ENCODE measurements around the gene FUT7.
"Not testable (repeated sequence)": the region's sequence is repeated elsewhere in the genome, so short reads cannot be mapped to it uniquely, and the experiment has no call there.

The FUT7 gene

DNA sequence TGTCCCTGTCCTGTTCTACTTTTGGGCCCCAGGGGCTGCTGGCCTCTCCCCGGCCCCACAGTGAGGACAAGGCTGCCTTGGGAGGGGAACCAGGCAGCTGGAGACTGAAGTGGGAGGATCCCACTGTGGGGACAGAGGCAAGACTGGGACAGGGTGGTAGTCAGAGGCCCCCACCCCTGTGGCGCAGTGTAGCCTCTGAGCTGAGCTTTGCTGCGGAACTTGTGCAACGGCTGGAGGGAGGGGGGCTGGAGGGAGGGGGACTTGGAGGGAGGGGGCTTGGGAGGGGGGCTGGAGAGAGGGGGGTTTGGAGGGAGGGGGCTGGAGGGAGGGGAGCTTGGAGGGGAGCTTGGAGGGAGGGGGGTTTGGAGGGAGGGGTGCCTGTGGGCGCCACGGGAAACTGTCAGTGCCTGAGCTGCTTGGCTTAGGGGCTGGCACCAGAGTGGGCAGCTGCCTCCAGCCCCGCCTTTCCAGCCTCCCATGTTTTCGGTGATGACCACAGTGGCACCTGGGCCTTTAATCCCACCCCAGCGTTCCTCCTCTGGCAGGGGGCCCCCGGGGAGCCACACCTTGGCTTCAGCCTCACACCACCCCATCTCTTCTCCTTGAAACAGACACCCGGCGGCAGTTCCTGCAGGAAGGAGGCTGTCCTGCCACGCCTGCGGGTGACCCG lies 2.3 kb upstream of the FUT7 start:
- Histone ChIP-seq H3K4me1 (ENCODE audit: control insufficient read depth, insufficient read depth, low read length) (no peaks in the 10 kb centered on the region), H3K27me3 (ENCODE audit: control insufficient read depth, insufficient read depth, low read length) (peaks cover under 1% of the 10 kb centered on the region), H3K4me3 (ENCODE audit: low read depth, low read length) (no peak overlapping the region), H3K36me3 (ENCODE audit: control insufficient read depth, insufficient read depth, low read length) (peaks cover 3% of the 10 kb centered on the region), H3K9ac (ENCODE audit: low read depth, low read length) (no peak overlapping the region), H3K9me3 (ENCODE audit: control insufficient read depth, insufficient read depth, low read length) (no peaks in the 10 kb centered on the region)

- not testable (repeated sequence) for H3K27me3 ChIP-seq (ENCODE audit: control insufficient read depth, insufficient read depth, low read length); H3K9ac ChIP-seq (ENCODE audit: low read depth, low read length); H3K9me3 ChIP-seq (ENCODE audit: control insufficient read depth, insufficient read depth, low read length); H3K36me3 ChIP-seq (ENCODE audit: control insufficient read depth, insufficient read depth, low read length); H3K4me1 ChIP-seq (ENCODE audit: control insufficient read depth, insufficient read depth, low read length); H3K4me3 ChIP-seq (ENCODE audit: low read depth, low read length)
Measured at GRCh38 chr9:137033481-137033880, 1.6 kb upstream of the FUT7 start.

DNA sequence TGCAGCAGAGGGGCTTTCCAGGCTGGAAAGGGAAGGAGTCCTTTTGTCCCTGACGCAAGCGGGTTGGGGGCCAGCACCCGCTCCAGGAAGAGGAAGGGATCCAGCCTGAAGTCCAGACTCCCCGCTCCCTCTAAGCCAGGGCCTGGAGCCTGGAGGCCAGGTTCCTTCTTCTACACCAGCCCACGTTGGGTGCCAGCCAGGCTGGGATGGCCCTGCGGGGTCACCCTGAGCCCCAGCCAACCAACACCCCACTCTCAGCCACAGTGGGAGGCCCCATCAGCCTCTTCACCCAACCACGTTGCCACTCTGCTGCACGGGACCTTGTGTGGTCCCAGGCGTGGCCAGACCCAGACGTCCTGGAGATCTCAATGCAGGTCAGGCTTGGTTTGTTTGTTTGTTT lies 970 bp upstream of the FUT7 start:
- Histone ChIP-seq H3K27me3 (ENCODE audit: control insufficient read depth, insufficient read depth, low read length) (peaks cover 7% of the 10 kb centered on the region), H3K4me3 (ENCODE audit: low read depth, low read length) (no peak overlapping the region), H3K9ac (ENCODE audit: low read depth, low read length) (no peak overlapping the region), H3K36me3 (ENCODE audit: control insufficient read depth, insufficient read depth, low read length) (peaks cover 3% of the 10 kb centered on the region), H3K4me1 (ENCODE audit: control insufficient read depth, insufficient read depth, low read length) (no peaks in the 10 kb centered on the region), H3K9me3 (ENCODE audit: control insufficient read depth, insufficient read depth, low read length) (no peaks in the 10 kb centered on the region)

- no peak overlapping the region for H3K9ac ChIP-seq (ENCODE audit: low read depth, low read length)
- no peaks in the 10 kb centered on the region for H3K4me1 ChIP-seq (ENCODE audit: control insufficient read depth, insufficient read depth, low read length)
- H3K4me3 ChIP-seq (ENCODE audit: low read depth, low read length): no peak overlapping the region
Measured at GRCh38 chr9:137030538-137031527, 1.1 kb downstream of the FUT7 start.

GRCh38 chr9:137030006-137030405 lies 1.9 kb downstream of the FUT7 start:
- no peak overlapping the region for H3K9ac ChIP-seq (ENCODE audit: low read depth, low read length)
- H3K4me1 ChIP-seq (ENCODE audit: control insufficient read depth, insufficient read depth, low read length): no peaks in the 10 kb centered on the region
- H3K4me3 ChIP-seq (ENCODE audit: low read depth, low read length): no peak overlapping the region
- H3K27me3 ChIP-seq (ENCODE audit: control insufficient read depth, insufficient read depth, low read length): peaks cover 22% of the 10 kb centered on the region
- H3K36me3 ChIP-seq (ENCODE audit: control insufficient read depth, insufficient read depth, low read length): no peaks in the 10 kb centered on the region
- H3K9me3 ChIP-seq (ENCODE audit: control insufficient read depth, insufficient read depth, low read length): no peaks in the 10 kb centered on the region

More at GRCh38 chr9:137030538-137031527, 1.1 kb downstream of the FUT7 start:
- no peaks in the 10 kb centered on the region for H3K36me3 ChIP-seq (ENCODE audit: control insufficient read depth, insufficient read depth, low read length)
- no peaks in the 10 kb centered on the region for H3K9me3 ChIP-seq (ENCODE audit: control insufficient read depth, insufficient read depth, low read length)
- H3K27me3 ChIP-seq (ENCODE audit: control insufficient read depth, insufficient read depth, low read length): peaks cover 22% of the 10 kb centered on the region

DNA sequence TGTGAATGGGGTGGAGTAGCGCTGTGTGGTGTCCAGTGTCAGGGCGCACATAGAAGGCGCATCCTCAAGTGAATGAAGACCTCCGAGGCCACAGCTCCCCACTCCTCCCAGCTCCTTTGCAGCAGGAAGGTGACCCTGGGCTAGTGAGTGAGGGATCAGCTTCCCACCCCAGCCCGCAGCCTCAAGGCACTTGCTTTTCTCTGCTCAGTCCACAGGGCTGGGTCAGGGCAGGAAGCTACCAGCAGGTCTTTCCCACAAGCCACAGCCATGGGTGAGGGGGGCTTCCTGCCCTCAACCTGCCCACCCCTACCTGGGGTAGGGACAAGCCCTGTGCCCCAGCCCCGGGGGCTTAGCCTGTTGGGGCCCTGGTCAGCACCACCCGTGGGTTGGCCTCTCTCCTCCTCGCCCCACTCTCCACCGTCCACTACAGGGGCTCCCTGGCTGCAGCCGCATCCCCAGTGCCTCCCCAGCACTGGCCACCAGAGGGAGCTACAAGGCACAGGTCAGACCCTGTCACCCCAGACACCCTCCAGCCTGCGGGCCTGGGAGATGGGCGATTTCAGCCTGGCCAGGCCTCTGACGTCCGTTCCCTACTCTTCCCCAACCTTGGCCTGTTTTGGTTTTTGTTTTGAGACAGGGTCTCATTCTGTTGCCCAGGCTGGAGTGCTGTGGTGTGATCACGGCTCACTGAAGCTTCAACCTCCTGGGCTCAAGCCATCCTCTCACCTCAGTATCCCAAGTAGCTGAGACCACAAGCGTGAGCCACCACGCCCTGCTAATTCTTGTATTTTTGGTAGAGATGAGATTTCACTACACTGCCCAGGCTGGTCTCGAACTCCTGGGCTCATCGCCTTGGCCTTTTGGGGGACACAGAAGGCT lies 2.6 kb downstream of the FUT7 start:
- Histone ChIP-seq H3K36me3 (ENCODE audit: control insufficient read depth, insufficient read depth, low read length) (no peaks in the 10 kb centered on the region), H3K9me3 (ENCODE audit: control insufficient read depth, insufficient read depth, low read length) (no peaks in the 10 kb centered on the region), H3K4me3 (ENCODE audit: low read depth, low read length) (peak overlapping the region; percentile 58), H3K9ac (ENCODE audit: low read depth, low read length) (no peak overlapping the region), H3K27me3 (ENCODE audit: control insufficient read depth, insufficient read depth, low read length) (peaks cover 22% of the 10 kb centered on the region), H3K4me1 (ENCODE audit: control insufficient read depth, insufficient read depth, low read length) (no peaks in the 10 kb centered on the region)

DNA sequence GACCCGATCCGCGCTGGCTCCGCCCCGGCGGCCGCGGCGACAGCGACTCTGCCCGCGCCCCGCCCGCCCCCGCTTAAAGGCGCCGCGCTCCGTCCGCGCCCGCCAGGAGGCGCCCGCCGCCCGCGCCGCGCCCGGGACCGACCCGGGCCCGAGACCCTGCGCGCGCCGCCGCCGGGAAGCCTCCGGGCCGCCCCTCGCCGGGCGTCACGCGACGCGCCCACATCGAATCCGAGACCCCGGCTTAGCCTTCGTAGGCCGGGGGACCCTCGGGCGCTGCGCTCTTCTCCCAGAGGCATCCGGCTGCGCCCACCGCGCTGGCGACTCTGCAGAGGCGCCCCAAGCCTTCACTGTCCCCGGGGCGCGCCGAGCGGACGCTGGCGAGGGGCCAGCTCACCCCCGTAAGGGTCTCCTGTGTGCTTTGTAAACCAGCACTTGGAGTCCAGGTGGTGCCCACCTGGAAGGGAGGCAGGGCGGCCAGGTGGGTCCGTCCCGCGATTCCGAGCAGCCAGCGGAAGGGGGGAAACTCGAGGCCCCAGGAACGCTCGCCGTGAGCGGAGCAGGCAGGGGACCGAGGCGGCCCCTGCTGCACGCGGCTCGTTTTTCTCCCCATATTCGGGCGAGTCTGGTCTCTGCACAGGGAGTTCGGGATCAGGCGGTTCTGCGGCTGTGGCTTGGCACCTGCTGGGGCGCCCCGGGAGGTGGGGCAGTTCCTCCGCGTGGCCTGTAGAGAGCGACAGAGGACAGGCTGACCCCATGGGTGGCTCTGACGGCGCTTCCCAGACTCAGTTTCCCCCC lies 3.4 kb downstream of the FUT7 start:
- Histone ChIP-seq H3K9ac (ENCODE audit: low read depth, low read length) (no peak overlapping the region), H3K9me3 (ENCODE audit: control insufficient read depth, insufficient read depth, low read length) (no peaks in the 10 kb centered on the region), H3K27me3 (ENCODE audit: control insufficient read depth, insufficient read depth, low read length) (peaks cover 22% of the 10 kb centered on the region), H3K36me3 (ENCODE audit: control insufficient read depth, insufficient read depth, low read length) (no peaks in the 10 kb centered on the region), H3K4me3 (ENCODE audit: low read depth, low read length) (peak overlapping the region; percentile 58), H3K4me1 (ENCODE audit: control insufficient read depth, insufficient read depth, low read length) (no peaks in the 10 kb centered on the region)

- no peak within 1 kb of the TSS for H3K9ac ChIP-seq (ENCODE audit: low read depth, low read length)
- H3K9me3 ChIP-seq (ENCODE audit: control insufficient read depth, insufficient read depth, low read length): no peaks in the 10 kb centered on the region
- no peaks in the 10 kb centered on the region for H3K4me1 ChIP-seq (ENCODE audit: control insufficient read depth, insufficient read depth, low read length)
- no peaks in the 10 kb centered on the region for H3K36me3 ChIP-seq (ENCODE audit: control insufficient read depth, insufficient read depth, low read length)
- H3K4me3 ChIP-seq (ENCODE audit: low read depth, low read length): peak within 1 kb of the TSS; percentile 58
- H3K27me3 ChIP-seq (ENCODE audit: control insufficient read depth, insufficient read depth, low read length): peaks cover 22% of the 10 kb centered on the region
Measured at GRCh38 chr9:137027369-137028262, 4.3 kb downstream of the FUT7 start, which contains the start of gene ABCA2. ABCA2 (minus strand) TSS chr9:137028237; CDS start chr9:137028140, 97 bp downstream.

DNA sequence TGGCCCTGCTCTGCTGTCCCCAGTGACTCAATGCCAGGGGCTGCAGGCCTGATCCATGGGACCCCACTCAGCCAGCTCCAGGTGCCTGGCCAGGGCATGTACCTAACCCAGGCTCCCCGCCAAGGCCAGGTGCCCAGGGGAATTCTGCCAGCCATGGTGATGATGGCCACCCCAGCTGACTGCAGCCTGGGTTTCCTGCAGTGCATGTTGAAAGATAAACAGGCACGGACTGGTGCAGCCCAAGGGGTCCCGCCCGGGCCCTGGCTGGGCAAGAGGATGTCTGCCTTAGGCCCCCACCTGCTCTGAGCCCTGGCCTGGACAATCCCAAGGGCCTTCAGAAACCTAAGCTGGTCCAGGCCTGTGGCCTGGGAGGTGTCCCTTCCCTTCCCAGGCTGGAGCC lies 5.1 kb downstream of the FUT7 start:
- no peak overlapping the region for H3K9ac ChIP-seq (ENCODE audit: low read depth, low read length)
- no peaks in the 10 kb centered on the region for H3K36me3 ChIP-seq (ENCODE audit: control insufficient read depth, insufficient read depth, low read length)
- no peaks in the 10 kb centered on the region for H3K9me3 ChIP-seq (ENCODE audit: control insufficient read depth, insufficient read depth, low read length)
- peaks cover 22% of the 10 kb centered on the region for H3K27me3 ChIP-seq (ENCODE audit: control insufficient read depth, insufficient read depth, low read length)
- no peak overlapping the region for H3K4me3 ChIP-seq (ENCODE audit: low read depth, low read length)
- no peaks in the 10 kb centered on the region for H3K4me1 ChIP-seq (ENCODE audit: control insufficient read depth, insufficient read depth, low read length)

GRCh38 chr9:137026384-137026783 lies 5.5 kb downstream of the FUT7 start:
- H3K36me3 ChIP-seq (ENCODE audit: control insufficient read depth, insufficient read depth, low read length): no peaks in the 10 kb centered on the region
- H3K9ac ChIP-seq (ENCODE audit: low read depth, low read length): no peak overlapping the region
- no peaks in the 10 kb centered on the region for H3K4me1 ChIP-seq (ENCODE audit: control insufficient read depth, insufficient read depth, low read length)
- H3K4me3 ChIP-seq (ENCODE audit: low read depth, low read length): no peak overlapping the region
- H3K27me3 ChIP-seq (ENCODE audit: control insufficient read depth, insufficient read depth, low read length): peaks cover 22% of the 10 kb centered on the region
- H3K9me3 ChIP-seq (ENCODE audit: control insufficient read depth, insufficient read depth, low read length): no peaks in the 10 kb centered on the region
